Mesenchymal stem cell (in vitro differentiated cells and primary cell): Measurements from ENCODE around the gene FCSK.

Experiments used
- DNase-seq: peaks from one replicate; pipeline ENCODE4 v3.0.0-alpha.2; 2013
- H2AFZ ChIP-seq: one replicate; pipeline ENCODE4 v1.6.1; 2013; ENCODE audit warnings: low read depth, mild to moderate bottlenecking, control low read depth, inconsistent platforms, low read length, moderate library complexity
- H2AK5ac ChIP-seq: 2 replicates; pipeline ENCODE4 v1.6.1; 2013; ENCODE audit warnings: low read length, moderate library complexity, mild to moderate bottlenecking, inconsistent platforms; ENCODE audit not compliant: severe bottlenecking
- H2BK120ac ChIP-seq: one replicate; pipeline ENCODE4 v1.6.1; 2013; ENCODE audit warnings: low read depth, mild to moderate bottlenecking, inconsistent platforms, low read length, moderate library complexity
- H2BK12ac ChIP-seq, 2 experiments: one replicate each; pipeline ENCODE4 v1.6.1; 2013; ENCODE audit warnings: inconsistent platforms in 2 of 2, low read length in 2 of 2, mild to moderate bottlenecking in 2 of 2, moderate library complexity in 2 of 2, control low read depth in 1 of 2
- H2BK15ac ChIP-seq: one replicate; pipeline ENCODE4 v1.6.1; 2013; ENCODE audit warnings: mild to moderate bottlenecking, low read depth, inconsistent platforms; ENCODE audit not compliant: poor library complexity, severe bottlenecking
- H2BK5ac ChIP-seq: 2 replicates; pipeline ENCODE4 v1.6.1; 2013; ENCODE audit warnings: low read depth, mild to moderate bottlenecking, low read length, control low read depth, inconsistent platforms; ENCODE audit not compliant: poor library complexity, severe bottlenecking
- H3K14ac ChIP-seq, 2 experiments: one replicate each; pipeline ENCODE4 v1.6.1; 2013; ENCODE audit warnings: inconsistent platforms in 2 of 2, low read length in 2 of 2, control low read depth in 1 of 2, mild to moderate bottlenecking in 1 of 2, moderate library complexity in 1 of 2
- H3K18ac ChIP-seq, 2 experiments: one replicate each; pipeline ENCODE4 v1.6.1; 2013; ENCODE audit warnings: inconsistent platforms in 2 of 2, low read length in 2 of 2, control low read depth in 1 of 2, low read depth in 1 of 2, mild to moderate bottlenecking in 1 of 2
- H3K23ac ChIP-seq, 2 experiments: one replicate each; pipeline ENCODE4 v1.6.1; 2013; ENCODE audit warnings: inconsistent platforms in 2 of 2, low read length in 2 of 2, mild to moderate bottlenecking in 2 of 2, moderate library complexity in 2 of 2, control low read depth in 1 of 2
- H3K27ac ChIP-seq: 2 replicates; pipeline ENCODE4 v1.5.1; 2013; ENCODE audit warnings: mild to moderate bottlenecking, moderate library complexity, low read length, control low read depth, inconsistent platforms; ENCODE audit not compliant: poor library complexity, severe bottlenecking
- H3K27me3 ChIP-seq, 2 experiments: 2 replicates each; pipeline versions ENCODE4 v1.6.1 to v1.7.0; 2013; ENCODE audit warnings: low read length in 2 of 2, mild to moderate bottlenecking in 2 of 2, moderate library complexity in 2 of 2, control low read depth in 1 of 2, inconsistent platforms in 1 of 2; ENCODE audit not compliant: control insufficient read depth in 1 of 2, insufficient read depth in 1 of 2
- H3K36me3 ChIP-seq, 2 experiments: 2 replicates each; pipeline versions ENCODE4 v1.6.1 to v1.7.0; 2013; ENCODE audit warnings: low read length in 2 of 2, control low read depth in 1 of 2, inconsistent platforms in 1 of 2, low read depth in 1 of 2, mild to moderate bottlenecking in 1 of 2; ENCODE audit not compliant: insufficient read depth in 2 of 2, control insufficient read depth in 1 of 2
- H3K4ac ChIP-seq, 2 experiments: one replicate each; pipeline ENCODE4 v1.6.1; 2013; ENCODE audit warnings: inconsistent platforms in 2 of 2, low read length in 2 of 2, mild to moderate bottlenecking in 2 of 2, moderate library complexity in 2 of 2, control low read depth in 1 of 2, low read depth in 1 of 2
- H3K4me1 ChIP-seq: 2 replicates; pipeline ENCODE4 v1.6.1; 2013; ENCODE audit warnings: low read depth, low read length, control low read depth; ENCODE audit not compliant: control insufficient read depth, insufficient read depth
- H3K4me2 ChIP-seq: 2 replicates; pipeline ENCODE4 v1.6.1; 2013; ENCODE audit warnings: low read length, mild to moderate bottlenecking, inconsistent platforms; ENCODE audit not compliant: poor library complexity, severe bottlenecking
- H3K4me3 ChIP-seq, 2 experiments: 2 replicates each; pipeline versions ENCODE4 v1.5.1 to v1.7.0; 2013; ENCODE audit warnings: low read length in 2 of 2, mild to moderate bottlenecking in 2 of 2, control low read depth in 1 of 2, low read depth in 1 of 2; ENCODE audit not compliant: insufficient read depth in 1 of 2
- H3K79me1 ChIP-seq: replicated peaks from 2 replicates; pipeline ENCODE4 v1.6.1; 2013; ENCODE audit warnings: mild to moderate bottlenecking, control low read depth, low read length, inconsistent platforms; ENCODE audit not compliant: poor library complexity, severe bottlenecking
- H3K9ac ChIP-seq: 2 replicates; pipeline ENCODE4 v1.7.0; 2013; ENCODE audit warnings: mild to moderate bottlenecking, low read length, moderate library complexity
- H3K9me3 ChIP-seq: 2 replicates; pipeline ENCODE4 v1.7.0; 2013; ENCODE audit warnings: mild to moderate bottlenecking, low read length; ENCODE audit not compliant: control insufficient read depth
- H4K8ac ChIP-seq: one replicate; pipeline ENCODE4 v1.6.1; 2013; ENCODE audit warnings: inconsistent platforms, mild to moderate bottlenecking, low read length, moderate library complexity
- H4K91ac ChIP-seq: one replicate; pipeline ENCODE4 v1.6.1; 2013; ENCODE audit warnings: mild to moderate bottlenecking, low read length, inconsistent platforms
- WGBS: methylation state at CpG from one replicate; pipeline ENCODE4 v1.1.7; 2013; ENCODE audit warnings: mixed read lengths; 5-methylcytosine and 5-hydroxymethylcytosine counted together

Gene FCSK

GRCh38 chr16:70467113-70467512 is 12.7 kb downstream of the FCSK start:
- no peak overlapping the region for H3K23ac ChIP-seq
- no peak overlapping the region for H2BK12ac ChIP-seq
- 95% methylated on average over 11 of the region's 11 CpGs for WGBS
- H2BK120ac ChIP-seq = no peak overlapping the region
- no peak overlapping the region for H2BK15ac ChIP-seq
- H3K4ac ChIP-seq = no peak overlapping the region
- DNase-seq = no peak
- no peak overlapping the region for H4K91ac ChIP-seq
- no peak overlapping the region for H3K4me3 ChIP-seq
- H2BK5ac ChIP-seq = no peak overlapping the region
- H2AFZ ChIP-seq = no peak overlapping the region
- H3K27ac ChIP-seq = no peak overlapping the region
- no peaks in the 10 kb centered on the region for H3K79me1 ChIP-seq
- H2AK5ac ChIP-seq = no peak overlapping the region
- H3K9ac ChIP-seq = no peak overlapping the region
- no peak overlapping the region for H3K4me2 ChIP-seq
- H3K9me3 ChIP-seq = no peaks in the 10 kb centered on the region
- no peak overlapping the region for H3K14ac ChIP-seq
- H4K8ac ChIP-seq = no peak overlapping the region
- H3K4me1 ChIP-seq = peaks cover 25% of the 10 kb centered on the region
- H3K36me3 ChIP-seq = peaks cover 16 to 42% of the 10 kb centered on the region in 2 experiments
- no peak overlapping the region for H3K18ac ChIP-seq
- no peaks in the 10 kb centered on the region for H3K27me3 ChIP-seq

GRCh38 chr16:70467608-70468007 is 13.2 kb downstream of the FCSK start:
- H3K9me3 ChIP-seq = no peaks in the 10 kb centered on the region
- H2BK5ac ChIP-seq = no peak overlapping the region
- WGBS = 99% methylated on average over 8 of the region's 8 CpGs
- no peak overlapping the region for H3K18ac ChIP-seq
- no peak overlapping the region for H3K4ac ChIP-seq
- H2BK15ac ChIP-seq = no peak overlapping the region
- no peak overlapping the region for H3K9ac ChIP-seq
- H3K27ac ChIP-seq = no peak overlapping the region
- no peaks in the 10 kb centered on the region for H3K27me3 ChIP-seq
- no peak overlapping the region for H3K4me2 ChIP-seq
- H2BK120ac ChIP-seq = no peak overlapping the region
- no peak overlapping the region for H4K91ac ChIP-seq
- no peak overlapping the region for H2BK12ac ChIP-seq
- no peaks in the 10 kb centered on the region for H3K79me1 ChIP-seq
- no peak overlapping the region for H2AK5ac ChIP-seq
- peaks cover 16 to 47% of the 10 kb centered on the region in 2 experiments for H3K36me3 ChIP-seq
- H4K8ac ChIP-seq = no peak overlapping the region
- H3K14ac ChIP-seq = no peak overlapping the region
- H3K23ac ChIP-seq = no peak overlapping the region
- H3K4me3 ChIP-seq = peak overlapping the region in 1 of 2 experiments; percentile 4
- no peak overlapping the region for H2AFZ ChIP-seq
- DNase-seq = no peak
- peaks cover 27% of the 10 kb centered on the region for H3K4me1 ChIP-seq

- Histone ChIP-seq H3K18ac (no peak overlapping the region), H3K9ac (no peak overlapping the region), H3K4me1 (peaks cover 25% of the 10 kb centered on the region), H3K14ac (no peak overlapping the region), H4K91ac (no peak overlapping the region), H2BK12ac (no peak overlapping the region), H2AK5ac (no peak overlapping the region), H2BK120ac (no peak overlapping the region), H3K79me1 (no peaks in the 10 kb centered on the region), H3K36me3 (peaks cover 14 to 51% of the 10 kb centered on the region in 2 experiments), H3K4me2 (no peak overlapping the region), H3K27ac (no peak overlapping the region), H3K4me3 (no peak overlapping the region), H3K4ac (no peak overlapping the region), H2AFZ (no peak overlapping the region), H3K9me3 (no peaks in the 10 kb centered on the region), H2BK15ac (no peak overlapping the region), H2BK5ac (no peak overlapping the region), H4K8ac (no peak overlapping the region), H3K27me3 (no peaks in the 10 kb centered on the region), H3K23ac (no peak overlapping the region)
- 97% methylated on average over 14 of the region's 16 CpGs for WGBS
- DNase-seq = no peak
Measured at GRCh38 chr16:70468776-70469525, 14.6 kb downstream of the FCSK start.

DNA sequence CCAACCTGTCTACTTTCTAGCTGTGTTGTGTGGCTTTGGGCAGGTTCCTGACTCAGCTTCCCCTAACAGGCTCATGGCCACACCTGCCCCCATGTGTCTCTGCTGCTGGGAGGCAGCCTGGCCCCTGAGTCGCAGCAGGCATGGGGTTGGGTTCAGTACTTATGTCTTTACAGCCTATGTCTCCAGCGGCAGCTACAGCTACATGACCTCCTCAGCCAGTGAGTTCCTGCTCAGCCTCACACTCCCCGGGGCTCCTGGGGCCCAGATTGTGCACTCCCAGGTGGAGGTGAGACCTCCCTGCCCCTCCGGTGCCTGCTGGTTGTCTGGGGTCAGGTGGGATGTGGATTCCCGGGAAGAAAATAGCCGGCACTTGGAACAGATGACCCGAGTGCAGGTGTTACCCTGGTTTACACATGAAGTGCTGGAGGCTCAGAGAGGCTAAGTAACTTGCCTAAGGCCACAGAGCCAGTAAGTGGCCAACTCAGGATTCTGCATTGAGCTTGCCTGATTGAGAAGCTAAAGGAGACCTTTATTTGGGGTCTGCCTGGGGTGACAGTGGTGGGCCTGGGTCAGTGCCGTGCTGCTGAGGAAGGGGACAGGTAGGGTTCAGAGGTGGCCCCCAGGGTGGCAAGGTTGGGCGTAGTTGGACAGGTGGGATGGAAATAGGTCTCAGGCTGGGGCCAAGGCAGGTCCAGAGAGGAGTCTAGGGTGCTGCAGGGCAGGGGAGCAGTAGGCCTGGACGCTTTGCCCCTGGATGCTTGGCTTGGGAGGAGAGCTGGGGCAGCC is 15.9 kb downstream of the FCSK start:
- no peak overlapping the region for H2BK15ac ChIP-seq
- peaks cover 27% of the 10 kb centered on the region for H3K4me1 ChIP-seq
- no peaks in the 10 kb centered on the region for H3K9me3 ChIP-seq
- no peak overlapping the region for H3K14ac ChIP-seq
- H3K4ac ChIP-seq = peak overlapping the region in 1 of 2 experiments; percentile 9
- DNase-seq = no peak
- H4K91ac ChIP-seq = peak overlapping the region; percentile 53
- H3K27me3 ChIP-seq = no peaks in the 10 kb centered on the region
- H3K36me3 ChIP-seq = peaks cover 8 to 62% of the 10 kb centered on the region in 2 experiments
- no peak overlapping the region for H2AFZ ChIP-seq
- H3K27ac ChIP-seq = no peak overlapping the region
- H3K4me2 ChIP-seq = no peak overlapping the region
- no peak overlapping the region for H2BK120ac ChIP-seq
- peak overlapping the region in 1 of 2 experiments; percentile 15 for H3K4me3 ChIP-seq
- no peak overlapping the region for H3K23ac ChIP-seq
- no peak overlapping the region for H2BK12ac ChIP-seq
- no peaks in the 10 kb centered on the region for H3K79me1 ChIP-seq
- 96% methylated on average over 8 of the region's 10 CpGs for WGBS
- H2AK5ac ChIP-seq = no peak overlapping the region
- no peak overlapping the region for H2BK5ac ChIP-seq
- H4K8ac ChIP-seq = no peak overlapping the region
- peak overlapping the region in 1 of 2 experiments; percentile 32 for H3K18ac ChIP-seq
- H3K9ac ChIP-seq = no peak overlapping the region
